Skeletal muscle satellite cell (primary cell): ENCODE measurements around the gene ARID3B.

Experiments
- H3K27me3 ChIP-seq: 2 replicates; pipeline ENCODE4 v1.7.0; 2013; ENCODE audit warnings: low read length; ENCODE audit not compliant: control insufficient read depth, insufficient read depth
- H3K36me3 ChIP-seq: 2 replicates; pipeline ENCODE4 v1.7.0; 2013; ENCODE audit warnings: mild to moderate bottlenecking, control low read depth, low read length; ENCODE audit not compliant: insufficient read depth
- H3K4me1 ChIP-seq: 2 replicates; pipeline ENCODE4 v1.7.0; 2013; ENCODE audit warnings: low read length; ENCODE audit not compliant: control insufficient read depth, insufficient read depth
- H3K4me2 ChIP-seq: 2 replicates; pipeline ENCODE4 v1.7.0; 2013; ENCODE audit warnings: mild to moderate bottlenecking, low read length
- H3K4me3 ChIP-seq: 2 replicates; pipeline ENCODE4 v1.7.0; 2013; ENCODE audit warnings: low read length
- H3K9ac ChIP-seq: 2 replicates; pipeline ENCODE4 v1.7.0; 2013; ENCODE audit warnings: mild to moderate bottlenecking, low read depth, low read length, moderate library complexity
- H3K9me3 ChIP-seq: replicated peaks from 2 replicates; pipeline ENCODE4 v1.7.0; 2013; ENCODE audit warnings: mild to moderate bottlenecking, control low read depth, low read length

The ARID3B gene

DNA sequence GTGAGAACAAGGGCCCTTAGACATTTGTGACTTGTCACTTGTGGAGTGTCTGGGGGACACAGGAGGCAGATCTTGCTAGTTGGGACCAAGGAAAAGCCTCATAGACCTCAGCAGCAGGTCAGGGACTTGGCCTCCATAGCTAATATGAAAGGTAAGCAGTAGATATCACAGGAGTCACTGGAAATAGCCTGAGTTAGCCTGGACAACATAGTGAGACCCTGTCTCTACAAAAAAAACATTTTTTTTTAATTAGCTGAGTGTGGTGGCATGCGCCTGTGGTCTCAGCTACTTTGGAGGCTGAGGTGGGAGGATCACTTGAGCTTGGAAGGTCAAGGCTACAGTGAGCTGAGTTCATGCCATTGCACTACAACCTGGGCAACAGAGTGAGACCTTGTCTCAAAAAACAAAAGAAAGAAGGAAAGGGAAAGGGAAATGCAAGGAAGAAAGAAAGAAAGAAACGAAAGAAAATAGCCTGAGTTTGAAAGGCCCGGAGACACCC, 37.5 kb downstream of the ARID3B start:
- Histone ChIP-seq H3K4me3 (no peak overlapping the region), H3K4me2 (no peak overlapping the region), H3K9me3 (no peaks in the 10 kb centered on the region), H3K27me3 (no peaks in the 10 kb centered on the region), H3K9ac (no peak overlapping the region), H3K4me1 (peaks cover 5% of the 10 kb centered on the region), H3K36me3 (peaks cover 5% of the 10 kb centered on the region)

DNA sequence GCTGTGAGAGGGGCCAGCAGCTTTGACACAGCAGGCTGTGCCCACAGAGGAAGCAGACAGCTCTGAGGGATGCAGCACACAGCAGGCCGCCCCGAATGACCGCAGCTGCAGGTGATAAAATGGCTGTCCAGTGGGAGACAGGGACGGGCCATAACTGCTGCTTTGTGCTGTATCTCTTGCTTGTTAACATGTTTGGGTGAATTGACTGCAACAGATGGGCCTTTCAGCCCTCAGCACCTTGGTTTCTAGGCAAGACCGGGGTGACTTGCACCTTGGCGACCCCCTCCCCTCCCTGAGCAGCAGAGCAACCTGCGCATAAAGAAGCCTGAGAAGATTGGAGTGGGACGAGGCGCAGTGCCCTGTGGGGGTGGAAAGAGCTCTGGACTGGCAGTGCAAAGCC, 38.0 kb downstream of the ARID3B start:
- H3K9ac ChIP-seq, result no peak overlapping the region
- H3K4me3 ChIP-seq, result no peak overlapping the region
- no peaks in the 10 kb centered on the region for H3K27me3 ChIP-seq
- peaks cover 3% of the 10 kb centered on the region for H3K4me1 ChIP-seq
- no peak overlapping the region for H3K4me2 ChIP-seq
- H3K36me3 ChIP-seq, result peaks cover 5% of the 10 kb centered on the region
- H3K9me3 ChIP-seq, result no peaks in the 10 kb centered on the region

DNA sequence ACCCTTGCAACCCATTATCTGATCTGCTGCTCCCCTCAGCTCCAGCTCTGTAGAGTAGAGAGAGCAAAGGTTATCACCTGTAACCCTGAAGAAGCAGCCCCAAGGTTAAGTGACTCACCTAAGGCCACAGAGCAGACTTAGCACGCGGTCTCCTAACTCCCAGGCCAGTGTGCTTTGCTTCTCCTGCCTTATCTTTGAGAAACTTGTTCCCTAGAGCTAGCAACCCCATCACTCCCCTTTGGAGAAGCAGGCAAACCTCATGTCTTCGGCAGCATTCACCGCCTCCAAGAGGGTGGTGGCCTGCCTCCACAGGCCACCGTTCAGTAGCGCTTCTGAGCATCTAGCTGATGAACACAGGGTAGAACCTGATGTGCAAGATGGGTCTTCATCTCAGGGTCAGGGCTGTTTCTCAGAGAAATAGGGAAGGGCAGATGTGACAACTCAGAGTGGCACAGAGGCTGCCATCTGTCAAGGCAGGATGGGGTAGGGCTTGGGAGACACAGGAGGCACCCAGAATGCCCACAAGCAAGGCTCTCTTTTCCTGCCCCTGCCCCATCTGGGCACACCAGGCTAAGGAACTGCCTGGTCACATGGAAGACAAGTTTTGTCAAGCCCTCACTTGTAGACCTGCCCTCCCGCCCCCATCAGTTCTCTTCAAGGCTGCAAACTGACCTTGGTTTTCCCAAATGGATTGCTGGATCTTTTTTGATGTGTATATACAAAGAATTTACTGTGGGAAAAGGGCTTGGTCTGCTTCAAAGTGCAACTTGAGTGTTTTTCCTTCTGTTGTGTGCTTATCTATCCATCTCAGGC, 39.7 kb downstream of the ARID3B start:
- Histone ChIP-seq H3K4me1 (no peaks in the 10 kb centered on the region), H3K36me3 (no peaks in the 10 kb centered on the region), H3K9me3 (no peaks in the 10 kb centered on the region), H3K9ac (no peak overlapping the region), H3K27me3 (no peaks in the 10 kb centered on the region), H3K4me2 (no peak overlapping the region), H3K4me3 (no peak overlapping the region)

DNA sequence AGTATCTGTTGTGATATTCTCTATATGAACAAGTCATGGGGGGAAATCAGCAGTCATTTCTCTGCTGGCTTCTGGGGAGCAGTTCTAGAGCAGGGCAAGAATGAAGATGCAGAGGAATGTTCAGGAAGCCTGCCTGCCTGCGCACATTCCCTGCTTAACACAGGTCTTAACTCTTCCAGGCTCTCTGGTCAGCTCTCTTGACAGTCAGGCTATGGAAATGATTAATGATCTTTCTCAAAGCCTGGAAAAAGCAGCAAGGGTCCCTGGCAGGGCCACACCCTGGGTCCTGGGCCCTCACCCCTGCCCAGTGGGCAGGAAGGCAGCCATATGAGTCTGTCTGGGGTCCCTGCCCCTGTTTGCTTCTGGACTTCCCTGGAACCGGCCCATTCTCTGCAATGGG, 43.2 kb downstream of the ARID3B start:
- no peak overlapping the region for H3K9ac ChIP-seq
- no peak overlapping the region for H3K4me3 ChIP-seq
- peaks cover 8% of the 10 kb centered on the region for H3K4me1 ChIP-seq
- no peaks in the 10 kb centered on the region for H3K27me3 ChIP-seq
- no peaks in the 10 kb centered on the region for H3K36me3 ChIP-seq
- no peak overlapping the region for H3K4me2 ChIP-seq
- no peaks in the 10 kb centered on the region for H3K9me3 ChIP-seq

DNA sequence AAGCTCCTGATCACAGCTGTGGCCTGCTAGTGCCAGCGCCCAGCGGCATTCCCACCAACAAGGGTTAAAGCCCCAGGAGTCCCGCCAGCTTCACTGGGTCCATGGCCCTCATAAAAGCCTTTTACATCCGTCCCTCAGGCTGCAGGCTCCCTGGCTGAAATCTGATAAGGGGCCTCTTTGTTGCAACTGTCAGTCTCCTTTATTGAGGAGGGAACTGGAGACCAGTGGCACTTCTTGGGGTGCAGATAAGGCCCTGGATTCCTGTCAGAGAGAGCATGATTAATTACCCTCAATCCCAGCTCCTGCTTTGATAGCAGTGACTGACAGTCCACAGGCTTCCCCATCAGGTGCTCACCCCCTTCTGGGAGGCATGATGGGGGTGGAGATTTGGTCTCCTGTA, 43.8 kb downstream of the ARID3B start:
- H3K4me2 ChIP-seq, result no peak overlapping the region
- H3K27me3 ChIP-seq, result no peaks in the 10 kb centered on the region
- H3K9ac ChIP-seq, result no peak overlapping the region
- H3K4me3 ChIP-seq, result no peak overlapping the region
- H3K9me3 ChIP-seq, result no peaks in the 10 kb centered on the region
- H3K4me1 ChIP-seq, result peaks cover 10% of the 10 kb centered on the region
- no peaks in the 10 kb centered on the region for H3K36me3 ChIP-seq

DNA sequence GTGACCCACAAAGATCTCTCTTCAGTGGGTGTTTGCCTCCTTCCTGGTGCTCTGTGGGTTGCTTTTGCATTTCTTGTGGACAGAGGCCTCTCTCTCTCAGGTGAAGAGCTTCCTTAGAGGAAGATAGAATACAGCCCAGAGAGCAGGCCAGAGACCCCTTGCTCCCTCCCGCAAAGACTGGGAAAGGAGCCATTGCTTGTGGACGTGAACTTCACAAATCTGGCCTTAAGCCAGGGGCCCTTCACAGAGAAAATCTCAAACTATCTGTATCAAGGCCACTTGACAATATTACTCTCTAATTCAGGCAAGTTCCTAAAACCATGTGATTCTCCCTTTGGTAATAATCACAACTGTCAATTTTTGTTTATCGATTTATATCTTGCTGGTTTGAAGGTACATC, 44.2 kb downstream of the ARID3B start:
- no peak overlapping the region for H3K4me2 ChIP-seq
- no peaks in the 10 kb centered on the region for H3K9me3 ChIP-seq
- H3K9ac ChIP-seq, result no peak overlapping the region
- H3K4me3 ChIP-seq, result no peak overlapping the region
- H3K27me3 ChIP-seq, result no peaks in the 10 kb centered on the region
- H3K36me3 ChIP-seq, result peaks cover under 1% of the 10 kb centered on the region
- H3K4me1 ChIP-seq, result peaks cover 10% of the 10 kb centered on the region

DNA sequence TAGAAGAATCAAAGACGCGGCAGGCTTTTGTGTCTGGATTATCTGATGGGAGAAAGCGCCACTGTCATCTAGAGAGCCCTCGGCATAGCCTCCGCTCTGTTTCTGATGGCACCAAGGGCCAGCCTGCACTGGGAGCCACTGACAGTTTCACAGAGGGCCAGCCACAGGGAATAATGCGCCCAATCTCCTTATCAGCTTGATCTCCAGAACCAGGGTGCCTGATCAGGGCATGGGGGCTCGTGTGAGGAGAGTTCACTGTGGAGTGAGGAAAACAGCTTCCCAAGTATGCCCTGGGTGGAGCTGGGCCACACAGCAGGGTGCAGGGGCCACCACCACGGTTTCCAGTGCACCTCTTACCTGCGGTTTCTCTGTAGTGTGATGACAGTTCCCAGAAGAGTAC, 44.8 kb downstream of the ARID3B start:
- no peaks in the 10 kb centered on the region for H3K9me3 ChIP-seq
- H3K4me2 ChIP-seq, result no peak overlapping the region
- no peak overlapping the region for H3K9ac ChIP-seq
- H3K27me3 ChIP-seq, result no peaks in the 10 kb centered on the region
- peaks cover 4% of the 10 kb centered on the region for H3K36me3 ChIP-seq
- H3K4me1 ChIP-seq, result peaks cover 10% of the 10 kb centered on the region
- H3K4me3 ChIP-seq, result no peak overlapping the region

DNA sequence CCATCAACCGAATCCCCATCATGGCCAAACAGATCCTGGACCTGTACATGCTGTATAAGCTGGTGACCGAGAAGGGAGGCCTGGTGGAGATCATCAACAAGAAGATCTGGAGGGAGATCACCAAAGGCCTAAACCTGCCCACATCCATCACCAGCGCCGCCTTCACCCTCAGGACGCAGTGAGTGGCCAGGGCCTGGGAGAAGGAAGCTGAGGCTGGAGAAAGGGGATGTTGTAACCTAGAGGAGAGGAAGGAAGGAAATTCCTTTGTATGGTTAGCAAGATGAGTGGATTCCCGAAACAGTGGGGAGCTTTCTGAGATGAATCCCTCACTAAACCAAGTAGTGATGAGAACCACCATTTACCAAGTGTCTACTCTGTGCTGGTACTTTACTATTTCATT, 48.8 kb downstream of the ARID3B start:
- H3K4me2 ChIP-seq, result no peak overlapping the region
- peaks cover 10% of the 10 kb centered on the region for H3K4me1 ChIP-seq
- H3K4me3 ChIP-seq, result no peak overlapping the region
- H3K9ac ChIP-seq, result no peak overlapping the region
- no peaks in the 10 kb centered on the region for H3K27me3 ChIP-seq
- no peaks in the 10 kb centered on the region for H3K9me3 ChIP-seq
- peaks cover 4% of the 10 kb centered on the region for H3K36me3 ChIP-seq

DNA sequence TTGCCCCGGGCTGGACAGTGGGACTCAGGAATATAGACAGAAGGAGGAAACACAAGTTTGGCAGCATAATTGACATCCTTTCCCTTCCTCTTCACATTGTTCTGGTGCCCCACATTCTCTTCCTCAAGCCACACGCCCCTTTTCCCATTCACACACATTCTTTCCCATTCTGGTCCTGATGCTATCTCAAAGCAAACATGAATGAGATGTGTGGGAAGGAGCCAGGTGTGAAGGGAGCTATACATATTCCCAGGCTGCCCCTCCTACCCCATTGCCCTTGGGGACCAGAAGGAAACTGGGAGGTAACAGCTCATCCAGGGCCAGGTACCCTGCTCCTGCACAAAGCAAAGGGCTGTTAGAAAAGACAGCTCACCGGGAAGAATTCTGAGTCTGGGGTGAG, 51.2 kb downstream of the ARID3B start:
- Histone ChIP-seq H3K4me1 (peaks cover 10% of the 10 kb centered on the region), H3K4me3 (no peak overlapping the region), H3K9me3 (no peaks in the 10 kb centered on the region), H3K36me3 (peaks cover 4% of the 10 kb centered on the region), H3K27me3 (no peaks in the 10 kb centered on the region), H3K9ac (no peak overlapping the region), H3K4me2 (no peak overlapping the region)

DNA sequence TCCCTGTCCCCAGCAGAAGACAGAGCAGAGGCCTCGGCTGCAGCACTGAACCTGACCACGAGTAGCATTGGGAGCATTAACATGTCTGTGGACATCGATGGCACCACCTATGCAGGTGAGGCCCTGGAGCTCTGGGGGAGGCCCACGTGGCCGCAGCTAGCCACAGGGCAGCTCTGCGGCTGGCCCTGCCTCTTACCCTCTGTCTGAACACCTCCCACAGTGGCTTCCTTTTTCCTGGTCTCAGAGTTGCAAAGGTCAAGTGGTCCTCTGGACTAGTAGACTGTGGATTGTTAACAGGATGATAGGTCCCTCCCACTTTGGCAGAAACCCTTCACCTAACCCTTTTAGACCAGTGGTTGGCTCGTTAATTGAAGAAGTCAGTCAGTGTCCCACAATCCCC, 52.1 kb downstream of the ARID3B start:
- Histone ChIP-seq H3K27me3 (no peaks in the 10 kb centered on the region), H3K4me3 (no peak overlapping the region), H3K4me2 (no peak overlapping the region), H3K36me3 (peaks cover 4% of the 10 kb centered on the region), H3K9ac (no peak overlapping the region), H3K4me1 (peaks cover 13% of the 10 kb centered on the region), H3K9me3 (no peaks in the 10 kb centered on the region)

DNA sequence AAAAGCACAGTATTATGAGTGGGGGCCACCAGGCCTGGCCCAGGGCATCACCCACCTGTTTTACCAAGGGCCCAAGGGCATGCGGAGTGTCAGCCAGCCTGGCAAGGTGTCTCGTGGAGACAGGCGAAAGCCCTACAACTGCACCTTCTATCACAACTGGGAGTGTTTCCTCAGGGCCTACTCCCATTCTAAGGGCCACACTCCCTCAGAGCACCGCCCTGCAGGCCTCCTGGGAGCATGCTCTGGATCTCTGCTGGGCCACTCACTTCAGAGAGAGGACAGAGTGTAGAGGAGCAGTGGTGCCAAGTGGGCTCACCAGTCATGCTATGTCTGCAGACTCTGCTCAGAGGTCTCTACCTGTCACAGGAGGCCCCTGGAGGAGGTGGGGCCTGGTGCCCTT, 53.4 kb downstream of the ARID3B start:
- no peaks in the 10 kb centered on the region for H3K27me3 ChIP-seq
- H3K9ac ChIP-seq, result no peak overlapping the region
- H3K4me2 ChIP-seq, result no peak overlapping the region
- peaks cover 11% of the 10 kb centered on the region for H3K4me1 ChIP-seq
- H3K9me3 ChIP-seq, result no peaks in the 10 kb centered on the region
- H3K36me3 ChIP-seq, result peaks cover 4% of the 10 kb centered on the region
- no peak overlapping the region for H3K4me3 ChIP-seq

DNA sequence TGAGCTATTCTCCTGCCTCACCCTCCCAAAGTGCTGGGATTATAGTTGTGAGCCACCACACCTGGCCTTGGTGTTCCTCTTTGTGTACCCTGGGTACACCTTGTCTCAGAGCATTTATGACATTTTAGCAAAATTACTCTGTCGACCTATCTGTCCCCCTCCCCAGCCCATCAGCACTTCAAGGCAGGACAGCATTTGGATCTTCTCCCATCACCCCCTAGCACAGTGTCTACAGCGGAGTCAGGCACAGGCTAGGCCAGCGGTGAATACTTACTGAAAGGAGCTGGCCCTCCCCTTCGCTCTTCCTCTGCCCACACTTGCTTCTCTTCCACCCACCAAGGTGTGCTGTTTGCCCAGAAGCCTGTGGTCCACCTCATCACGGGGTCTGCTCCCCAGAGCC, 54.3 kb downstream of the ARID3B start:
- Histone ChIP-seq H3K9ac (no peak overlapping the region), H3K9me3 (no peaks in the 10 kb centered on the region), H3K4me1 (peaks cover 16% of the 10 kb centered on the region), H3K4me2 (no peak overlapping the region), H3K27me3 (no peaks in the 10 kb centered on the region), H3K4me3 (no peak overlapping the region), H3K36me3 (peaks cover 3% of the 10 kb centered on the region)
